ENCODE results near the gene PXMP4.

Gene PXMP4

DNA sequence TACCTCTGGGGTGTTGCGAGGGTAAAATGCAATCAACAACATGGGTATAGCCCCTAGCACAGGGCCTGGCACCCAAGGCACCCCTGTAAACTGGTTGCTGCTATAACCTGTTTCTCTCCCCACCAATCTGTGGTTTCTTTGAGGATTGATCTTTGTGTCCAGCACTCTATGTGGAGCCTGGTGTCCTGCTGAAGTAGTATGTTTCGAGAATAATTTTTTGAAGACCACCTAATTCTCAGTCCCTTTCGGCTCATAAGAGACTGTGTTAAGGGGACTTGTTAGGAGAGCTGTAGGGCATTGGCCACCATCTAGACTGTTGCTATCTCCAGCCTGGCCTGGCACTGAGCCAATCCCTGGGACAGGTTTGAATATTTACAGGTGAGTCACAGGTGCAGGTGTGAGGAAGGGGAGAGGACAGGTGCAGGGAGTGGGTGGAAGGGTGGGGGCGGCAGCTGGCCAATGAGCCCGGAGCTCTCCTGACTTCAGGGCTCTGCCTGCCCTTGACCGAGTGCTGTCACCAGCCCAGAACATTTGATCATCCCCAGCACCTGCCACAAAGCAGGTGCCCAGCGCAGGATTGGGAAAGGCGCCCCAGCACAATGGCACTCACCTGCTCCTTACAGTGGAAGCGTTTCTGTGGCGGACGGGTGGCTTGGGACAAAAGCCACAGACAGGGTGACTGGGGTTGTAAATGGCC, 66.1 kb downstream of the PXMP4 start:
- H3K27ac Mint-ChIP-seq = no peak overlapping the region

DNA sequence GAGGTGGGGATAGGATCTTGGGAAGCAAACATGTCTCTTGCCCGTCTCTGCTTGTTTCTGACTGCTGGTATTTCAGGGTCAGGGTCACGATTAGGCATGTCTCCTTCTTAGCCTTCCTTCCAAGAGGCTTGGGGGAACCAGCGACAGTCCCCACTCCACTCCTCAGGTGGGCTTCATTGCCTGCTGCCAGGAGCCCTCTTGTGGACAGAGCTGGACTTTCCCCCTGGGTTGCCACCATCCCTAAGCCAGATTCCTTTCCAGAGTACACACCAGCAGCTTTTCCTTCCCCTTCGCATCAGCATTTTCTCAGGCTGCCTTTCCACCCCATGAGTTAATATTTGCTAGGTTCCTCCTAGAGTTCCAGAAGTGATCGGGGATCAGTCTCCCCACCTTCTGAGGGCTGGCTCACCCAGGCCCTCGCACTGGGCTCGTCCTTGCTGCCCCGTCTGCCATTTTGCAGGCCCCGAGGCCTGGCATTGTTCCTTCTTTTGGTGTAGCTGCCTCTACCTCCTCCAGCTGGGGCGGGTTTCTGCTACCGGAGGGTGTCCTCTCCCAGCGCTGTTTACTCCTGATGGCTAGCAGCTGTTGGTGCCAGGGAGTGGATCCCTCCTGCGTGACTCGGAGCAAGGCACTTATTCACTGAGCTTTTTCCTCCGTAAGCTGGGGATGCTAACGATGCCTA, 66.8 kb downstream of the PXMP4 start:
- Mint-ChIP-seq H3K27ac (no peak overlapping the region), H3K36me3 (ENCODE audit: low read depth) (no peaks in the 10 kb centered on the region), H3K27me3 (ENCODE audit: low read depth, poor library complexity) (no peaks in the 10 kb centered on the region), H3K4me1 (peaks cover 26% of the 10 kb centered on the region), H3K9me3 (no peaks in the 10 kb centered on the region), H3K4me3 (no peak overlapping the region)
- TF ChIP-seq, protein P1, sequence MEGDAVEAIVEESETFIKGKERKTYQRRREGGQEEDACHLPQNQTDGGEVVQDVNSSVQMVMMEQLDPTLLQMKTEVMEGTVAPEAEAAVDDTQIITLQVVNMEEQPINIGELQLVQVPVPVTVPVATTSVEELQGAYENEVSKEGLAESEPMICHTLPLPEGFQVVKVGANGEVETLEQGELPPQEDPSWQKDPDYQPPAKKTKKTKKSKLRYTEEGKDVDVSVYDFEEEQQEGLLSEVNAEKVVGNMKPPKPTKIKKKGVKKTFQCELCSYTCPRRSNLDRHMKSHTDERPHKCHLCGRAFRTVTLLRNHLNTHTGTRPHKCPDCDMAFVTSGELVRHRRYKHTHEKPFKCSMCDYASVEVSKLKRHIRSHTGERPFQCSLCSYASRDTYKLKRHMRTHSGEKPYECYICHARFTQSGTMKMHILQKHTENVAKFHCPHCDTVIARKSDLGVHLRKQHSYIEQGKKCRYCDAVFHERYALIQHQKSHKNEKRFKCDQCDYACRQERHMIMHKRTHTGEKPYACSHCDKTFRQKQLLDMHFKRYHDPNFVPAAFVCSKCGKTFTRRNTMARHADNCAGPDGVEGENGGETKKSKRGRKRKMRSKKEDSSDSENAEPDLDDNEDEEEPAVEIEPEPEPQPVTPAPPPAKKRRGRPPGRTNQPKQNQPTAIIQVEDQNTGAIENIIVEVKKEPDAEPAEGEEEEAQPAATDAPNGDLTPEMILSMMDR (IDR thresholded peaks at IDR 0.05) = peak; percentile 71
- peak; percentile 77 for DNase-seq

More for the DNA sequence above, 66.1 kb downstream of the PXMP4 start:
- Mint-ChIP-seq H3K4me1 (peaks cover 19% of the 10 kb centered on the region), H3K9me3 (no peaks in the 10 kb centered on the region), H3K36me3 (ENCODE audit: low read depth) (no peaks in the 10 kb centered on the region), H3K4me3 (no peak overlapping the region), H3K27me3 (ENCODE audit: low read depth, poor library complexity) (no peaks in the 10 kb centered on the region)
- TF ChIP-seq, protein P1 (IDR thresholded peaks at IDR 0.05) = no peak
- no peak for DNase-seq
